Cardiac muscle cell (in vitro differentiated cells and primary cell): ENCODE measurements around the gene PLAC8. TPM values are rescaled to one million over a fixed set of nuclear protein-coding genes. Genes with fewer than 3 reads are reported as not detected.

Experiments used
- DNase-seq, 2 donors: peaks; one replicate each; pipeline versions ENCODE4 v3.0.0 to v3.0.0-alpha.2; 2010 to 2017; ENCODE audit warnings: low read depth in 1 of 2, low spot score in 1 of 2
- H3K27ac ChIP-seq: fragments of 200-600 bp; sonication (generic); 2 replicates; pipeline ENCODE4 v1.5.1; 2016
- H3K27me3 ChIP-seq: fragments of 200-600 bp; sonication (generic); 2 replicates; pipeline ENCODE4 v1.6.0; 2016; ENCODE audit warnings: control low read depth
- H3K36me3 ChIP-seq: fragments of 200-600 bp; sonication (generic); 2 replicates; pipeline ENCODE4 v1.5.1; 2016; ENCODE audit warnings: control low read depth
- H3K4me1 ChIP-seq: fragments of 200-600 bp; sonication (generic); 2 replicates; pipeline ENCODE4 v1.8.1; 2017; ENCODE audit warnings: low read depth, mild to moderate bottlenecking, mixed run types
- H3K4me3 ChIP-seq: fragments of 200-600 bp; sonication (generic); 2 replicates; pipeline ENCODE4 v1.5.1; 2016; ENCODE audit warnings: mild to moderate bottlenecking
- H3K9me3 ChIP-seq: fragments of 200-600 bp; sonication (generic); 2 replicates; pipeline ENCODE4 v1.5.1; 2017; ENCODE audit warnings: low read depth, mild to moderate bottlenecking, control low read depth
- CTCF ChIP-seq: IDR thresholded peaks from 2 replicates; pipeline ENCODE4 v1.5.1; 2012; ENCODE audit warnings: low read depth, mild to moderate bottlenecking, low read length
- polyA plus RNA-seq: library from polyadenylated mRNA; unstranded; fragments of >200 nt; fragmentation: Nextera tagmentation; extraction: Ambion mirVana; gene quantifications from 2 replicates; pipeline ENCODE4 v1.2.1, GENCODE V29; 2016
- total RNA-seq: library from RNA; depleted of rRNA; stranded (reverse); fragments of >200 nt; gene quantifications from 2 replicates; pipeline ENCODE4 v1.2.3, GENCODE V29; 2016

Gene PLAC8
- total and polyA plus RNA-seq, 2 experiments from 2014 or later = 0.21 TPM; not detected in 1

- Histone ChIP-seq H3K27me3 (no peaks in the 10 kb centered on the region), H3K4me1 (no peaks in the 10 kb centered on the region), H3K9me3 (no peaks in the 10 kb centered on the region), H3K36me3 (no peaks in the 10 kb centered on the region), H3K4me3 (no peak overlapping the region), H3K27ac (no peak overlapping the region)
- no peak for TF ChIP-seq CTCF
- no peak for DNase-seq
Observed at GRCh38 chr4:83129264-83129663, 14.7 kb upstream of the PLAC8 start.

GRCh38 chr4:83128240-83128929 lies 13.9 kb upstream of the PLAC8 start:
- Histone ChIP-seq H3K9me3 (no peaks in the 10 kb centered on the region), H3K4me3 (no peak overlapping the region), H3K27ac (no peak overlapping the region), H3K27me3 (no peaks in the 10 kb centered on the region), H3K4me1 (no peaks in the 10 kb centered on the region), H3K36me3 (no peaks in the 10 kb centered on the region)
- DNase-seq = peak in 1 of 2 donors; percentile 91
- TF ChIP-seq CTCF = no peak

GRCh38 chr4:83125738-83126141 lies 11.2 kb upstream of the PLAC8 start:
- no peak overlapping the region for H3K4me3 ChIP-seq
- no peaks in the 10 kb centered on the region for H3K27me3 ChIP-seq
- no peak for DNase-seq
- no peak for TF ChIP-seq CTCF
- H3K27ac ChIP-seq = no peak overlapping the region
- no peaks in the 10 kb centered on the region for H3K4me1 ChIP-seq
- no peaks in the 10 kb centered on the region for H3K36me3 ChIP-seq
- H3K9me3 ChIP-seq = no peaks in the 10 kb centered on the region

GRCh38 chr4:83124111-83124780 lies 9.7 kb upstream of the PLAC8 start:
- H3K4me3 ChIP-seq = no peak overlapping the region
- DNase-seq = no peak
- no peak for TF ChIP-seq CTCF
- H3K4me1 ChIP-seq = no peaks in the 10 kb centered on the region
- no peaks in the 10 kb centered on the region for H3K36me3 ChIP-seq
- H3K27me3 ChIP-seq = no peaks in the 10 kb centered on the region
- no peak overlapping the region for H3K27ac ChIP-seq
- no peaks in the 10 kb centered on the region for H3K9me3 ChIP-seq

- Histone ChIP-seq H3K4me3 (no peak overlapping the region), H3K36me3 (no peaks in the 10 kb centered on the region), H3K9me3 (no peaks in the 10 kb centered on the region), H3K27me3 (no peaks in the 10 kb centered on the region), H3K4me1 (no peaks in the 10 kb centered on the region), H3K27ac (no peak overlapping the region)
- no peak for TF ChIP-seq CTCF
- DNase-seq = no peak
Observed at GRCh38 chr4:83121246-83121645, 6.7 kb upstream of the PLAC8 start.
